Adrenal gland (tissue), 12 donors: Measurements from ENCODE around the gene IGF2. TPM values are rescaled to one million over a fixed set of nuclear protein-coding genes. Genes with fewer than 3 reads are reported as not detected.

Experiments used
- DNase-seq, 7 donors: peaks; one replicate each; pipeline ENCODE4 v3.0.0-alpha.2; 2019 to 2020
- H3K27ac ChIP-seq, 5 donors: fragments of 200-600 bp; sonication (generic) in 4 of 5; 1 replicate in 3 of 5; 2 replicates in 2 of 5; pipeline versions ENCODE4 v1.5.1 to v1.8.0; 2016 to 2020; ENCODE audit warnings: mild to moderate bottlenecking in 1 of 5
- H3K27me3 ChIP-seq: fragments of 200-600 bp; 2 replicates; pipeline ENCODE4 v1.8.0; 2021
- H3K36me3 ChIP-seq, 2 donors: fragments of 200-600 bp; replicated peaks in 1 of 2; 1 replicate in 1 of 2; 2 replicates in 1 of 2; pipeline versions ENCODE4 v1.5.1 to v1.8.0; 2018 to 2022
- H3K4me1 ChIP-seq, 2 donors: fragments of 200-600 bp; replicated peaks in 1 of 2; 1 replicate in 1 of 2; 2 replicates in 1 of 2; pipeline versions ENCODE4 v1.5.1 to v1.8.0; 2018 to 2021
- H3K4me3 ChIP-seq, 4 donors: fragments of 200-600 bp; sonication (generic) in 3 of 4; one replicate each; pipeline ENCODE4 v1.5.1; 2016 to 2018
- H3K9me3 ChIP-seq, 3 donors: fragments of 200-600 bp; sonication (generic) in 1 of 3; replicated peaks in 1 of 3; 1 replicate in 2 of 3; 2 replicates in 1 of 3; pipeline versions ENCODE4 v1.5.1 to v1.8.0; 2016 to 2021
- CTCF ChIP-seq, 6 experiments: fragments of 450-650 bp in 4 of 6; fragments of 200-600 bp in 2 of 6; sonication (generic) in 1 of 6; IDR thresholded peaks; 1 replicate in 5 of 6; 2 replicates in 1 of 6; pipeline versions ENCODE4 v1.5.1 to v1.8.0; 2016 to 2021; ENCODE audit warnings: antibody characterized with exemption in 6 of 6, mild to moderate bottlenecking in 2 of 6, moderate library complexity in 1 of 6
- POLR2A ChIP-seq, 2 donors: fragments of 450-650 bp; IDR thresholded peaks; one replicate each; pipeline ENCODE4 v1.6.1; 2017; ENCODE audit warnings: antibody characterized with exemption in 2 of 2, mild to moderate bottlenecking in 2 of 2, moderate library complexity in 1 of 2
- WGBS, 4 donors: extraction: QIAGEN DNeasy Blood & Tissue Kit in 2 of 4; methylation state at CpG; one replicate each; pipeline versions ENCODE4 v1.1.5 to v1.1.7; 2013 to 2017; 5-methylcytosine and 5-hydroxymethylcytosine counted together
- intact Hi-C, 2 donors: fragments of 100-400 bp; cut with DNase I; formaldehyde crosslinking; loops; one replicate each; pipeline versions ENCODE4 v1.14.1 to v1.15.0; 2022 to 2023
- microRNA counts, 2 donors: library from miRNA; unstranded; fragments of <30 nt; microRNA quantifications; one replicate each; lab custom pipeline; 2016
- microRNA-seq, 3 donors: library from miRNA; unstranded; fragments of <30 nt; microRNA quantifications; one replicate each; pipeline ENCODE4, GENCODE V29; 2017 to 2020
- polyA plus RNA-seq, 3 donors: library from polyadenylated mRNA; stranded (reverse); fragments of 200-250 nt in 2 of 3; fragments of 350-450 nt in 1 of 3; fragmentation: Illumina TruSeq in 1 of 3; extraction: RNeasy Lipid Tissue Mini Kit (QIAGEN cat#74804) in 1 of 3; gene quantifications; one replicate each; pipeline ENCODE4 v1.2.3, GENCODE V29; 2013 to 2014
- small RNA-seq, 2 donors: library from RNA; depleted of rRNA; stranded (forward); fragments of <200 nt; gene quantifications; one replicate each; pipeline ENCODE3, GENCODE V24; 2016
- total RNA-seq, 9 donors: library from RNA; depleted of rRNA in 4 of 9; stranded (reverse); fragments of >200 nt in 4 of 9; fragments of 120-200 nt in 1 of 9; fragmentation: NEBNext Ultra II Directional in 1 of 9; extraction: Animal tissue kit (Norgen Biotek cat#: 25700) in 1 of 9; gene quantifications; one replicate each; pipeline versions ENCODE4 v1.1.0 to v1.2.4, GENCODE V29; 2013 to 2023
- donor health status: healthy with polysubstance abuse.
- donor health status: Bipolar disorder and iron deficiency.
- donor health status: DM: yes; HTN: yes; CAD: no.
- donor health status: DM: no; HTN: no; CAD: no.
- donor health status: DM: no; HTN: no; CAD: no.
- donor health status: DM: yes; HTN: yes; CAD: no.

The IGF2 gene
- total and polyA plus RNA-seq, 12 donors = 41.8 to 693 (median 119) TPM

- Histone ChIP-seq H3K36me3 (no peaks in the 10 kb centered on the region), H3K9me3 (no peaks in the 10 kb centered on the region), H3K4me3 (no peak overlapping the region), H3K27me3 (no peaks in the 10 kb centered on the region), H3K4me1 (no peaks in the 10 kb centered on the region), H3K27ac (no peak overlapping the region)
- intact Hi-C loops = no loop called here
- WGBS, 4 donors = 76 to 87% (median 83%) methylated on average over 19 to 24 of the region's 24 CpGs
- TF ChIP-seq POLR2A (IDR thresholded peaks at IDR 0.05) (no peak), CTCF (IDR thresholded peaks at IDR 0.05) (no peak)
- peak in 1 of 7 donors; percentile 35 for DNase-seq
Observed at GRCh38 chr11:2085251-2086066, 53.7 kb downstream of the IGF2 start.

GRCh38 chr11:2084721-2085120, 54.5 kb downstream of the IGF2 start:
- no peak for TF ChIP-seq POLR2A (IDR thresholded peaks at IDR 0.05)
- no peak for TF ChIP-seq CTCF (IDR thresholded peaks at IDR 0.05)
- Histone ChIP-seq H3K4me3 (no peak overlapping the region), H3K27me3 (no peaks in the 10 kb centered on the region), H3K4me1 (no peaks in the 10 kb centered on the region), H3K27ac (no peak overlapping the region), H3K9me3 (no peaks in the 10 kb centered on the region), H3K36me3 (no peaks in the 10 kb centered on the region)
- intact Hi-C loops = no loop called here
- 92 to 97% (median 95%) methylated on average over 11 to 13 of the region's 13 CpGs for WGBS, 4 donors
- DNase-seq = no peak

MicroRNA genes within 50 kb of the gene (microRNA counts, 767-probe panel; counts per million panel counts)
- 2,551 to 3,442 counts per million in 2 donors for microRNA hsa-miR-483-3p (lab: Ali Mortazavi, UCI)
- microRNA hsa-miR-483-5p (lab: Ali Mortazavi, UCI) = 0 counts per million in 2 donors

Small RNA genes within 50 kb of the gene (microRNA-seq; reads per million reads assigned to microRNA genes)
- gene MIR4686 (0 to 0.38 (median 0) reads per million in 3 donors), gene MIR483 (204 to 434 (median 249) reads per million in 3 donors)

Small RNA genes within 50 kb of the gene (small RNA-seq; reads per million reads assigned to genes)
- gene MIR4686 (0 reads per million in 2 donors), gene MIR483 (0.33 to 0.83 reads per million in 2 donors)

Other genes starting within 250 kb of the IGF2 start
- under 1 TPM in 4 of 9 donors, not detected in 5; 0.07 to 0.30 (median 0.15) TPM for gene PRR33, start 247.5 kb downstream of the IGF2 start, total RNA-seq
- gene PRR33, start 247.5 kb downstream of the IGF2 start, polyA plus RNA-seq = 1 to 10 TPM in 2 of 3 donors, not detected in 1; 1.1 to 2.3 TPM
- gene TNNT3, start 219.7 kb downstream of the IGF2 start, total RNA-seq = 10 to 100 TPM in 1 of 9 donors, 1 to 10 TPM in 4, under 1 TPM in 3, not detected in 1; 0.81 to 12.2 (median 4.4) TPM
- gene TNNT3, start 219.7 kb downstream of the IGF2 start, polyA plus RNA-seq = 10 to 100 TPM in 1 of 3 donors, 1 to 10 TPM in 2; 1.0 to 10.6 (median 5.8) TPM
- gene MRPL23, start 192.1 kb downstream of the IGF2 start, total RNA-seq = 100 to 1,000 TPM in 5 of 9 donors, 10 to 100 TPM in 4; 59.3 to 282 (median 155) TPM
- gene MRPL23, start 192.1 kb downstream of the IGF2 start, polyA plus RNA-seq = 1,000 to 10,000 TPM in 1 of 3 donors, 100 to 1,000 TPM in 1, 10 to 100 TPM in 1; 52.2 to 1,024 (median 323) TPM
- gene H19, start 141.5 kb downstream of the IGF2 start, total RNA-seq = over 10,000 TPM in 1 of 9 donors, 1,000 to 10,000 TPM in 7, 100 to 1,000 TPM in 1; 338 to 22,690 (median 1,947) TPM
- 1,000 to 10,000 TPM; 2,807 to 6,219 (median 3,494) TPM for gene H19, start 141.5 kb downstream of the IGF2 start, polyA plus RNA-seq
- 1 to 10 TPM in 1 of 9 donors, under 1 TPM in 1, not detected in 7; 0.72 to 2.2 TPM for gene INS, start 21.8 kb upstream of the IGF2 start, total RNA-seq
- 10 to 100 TPM in 2 of 3 donors, not detected in 1; 10.9 to 45.2 TPM for gene INS, start 21.8 kb upstream of the IGF2 start, polyA plus RNA-seq
- 100 to 1,000 TPM in 3 of 9 donors, 10 to 100 TPM in 2, 1 to 10 TPM in 2, under 1 TPM in 1, not detected in 1; 0.54 to 433 (median 17.2) TPM for gene TH, start 32.4 kb upstream of the IGF2 start, total RNA-seq
- gene TH, start 32.4 kb upstream of the IGF2 start, polyA plus RNA-seq = 1,000 to 10,000 TPM in 1 of 3 donors, 100 to 1,000 TPM in 1, 10 to 100 TPM in 1; 55.2 to 1,253 (median 194) TPM
- gene ASCL2, start 131.2 kb upstream of the IGF2 start, total RNA-seq = 1 to 10 TPM in 3 of 9 donors, under 1 TPM in 5, not detected in 1; 0.11 to 2.2 (median 0.78) TPM
- gene ASCL2, start 131.2 kb upstream of the IGF2 start, polyA plus RNA-seq = under 1 TPM in 2 of 3 donors, not detected in 1; 0.44 to 0.88 TPM
- gene C11orf21, start 162.5 kb upstream of the IGF2 start, total RNA-seq = under 1 TPM; 0.12 to 0.97 (median 0.34) TPM
- gene C11orf21, start 162.5 kb upstream of the IGF2 start, polyA plus RNA-seq = 1 to 10 TPM in 1 of 3 donors, under 1 TPM in 2; 0.04 to 2.1 (median 0.64) TPM
- gene TSPAN32, start 162.6 kb upstream of the IGF2 start, total RNA-seq = 1 to 10 TPM in 2 of 9 donors, under 1 TPM in 4, not detected in 3; 0.14 to 1.4 (median 0.62) TPM
- gene TSPAN32, start 162.6 kb upstream of the IGF2 start, polyA plus RNA-seq = 1 to 10 TPM in 2 of 3 donors, not detected in 1; 1.7 to 7.0 TPM
- gene CD81, start 237.9 kb upstream of the IGF2 start, total RNA-seq = 100 to 1,000 TPM in 8 of 9 donors, 10 to 100 TPM in 1; 40.9 to 444 (median 299) TPM
- gene CD81, start 237.9 kb upstream of the IGF2 start, polyA plus RNA-seq = 100 to 1,000 TPM; 147 to 360 (median 190) TPM